ENCODE measurements around the gene DBT.

Gene DBT

GRCh38 chr1:100232156-100232555 is 17.5 kb downstream of the DBT start:
- TF ChIP-seq CTCF (IDR thresholded peaks at IDR 0.05; ENCODE audit: borderline replicate concordance, insufficient read depth, low read depth, low read length): no peak
- no peak overlapping the region for H3K4me3 ChIP-seq (ENCODE audit: low read depth, low read length)

GRCh38 chr1:100231721-100232120 is 17.9 kb downstream of the DBT start:
- TF ChIP-seq CTCF (IDR thresholded peaks at IDR 0.05; ENCODE audit: borderline replicate concordance, insufficient read depth, low read depth, low read length): no peak
- H3K4me3 ChIP-seq (ENCODE audit: low read depth, low read length): no peak overlapping the region

- no peak overlapping the region for H3K4me3 ChIP-seq (ENCODE audit: low read depth, low read length)
- TF ChIP-seq CTCF (IDR thresholded peaks at IDR 0.05; ENCODE audit: borderline replicate concordance, insufficient read depth, low read depth, low read length): no peak
Observed at GRCh38 chr1:100230765-100231164, 18.9 kb downstream of the DBT start.

DNA sequence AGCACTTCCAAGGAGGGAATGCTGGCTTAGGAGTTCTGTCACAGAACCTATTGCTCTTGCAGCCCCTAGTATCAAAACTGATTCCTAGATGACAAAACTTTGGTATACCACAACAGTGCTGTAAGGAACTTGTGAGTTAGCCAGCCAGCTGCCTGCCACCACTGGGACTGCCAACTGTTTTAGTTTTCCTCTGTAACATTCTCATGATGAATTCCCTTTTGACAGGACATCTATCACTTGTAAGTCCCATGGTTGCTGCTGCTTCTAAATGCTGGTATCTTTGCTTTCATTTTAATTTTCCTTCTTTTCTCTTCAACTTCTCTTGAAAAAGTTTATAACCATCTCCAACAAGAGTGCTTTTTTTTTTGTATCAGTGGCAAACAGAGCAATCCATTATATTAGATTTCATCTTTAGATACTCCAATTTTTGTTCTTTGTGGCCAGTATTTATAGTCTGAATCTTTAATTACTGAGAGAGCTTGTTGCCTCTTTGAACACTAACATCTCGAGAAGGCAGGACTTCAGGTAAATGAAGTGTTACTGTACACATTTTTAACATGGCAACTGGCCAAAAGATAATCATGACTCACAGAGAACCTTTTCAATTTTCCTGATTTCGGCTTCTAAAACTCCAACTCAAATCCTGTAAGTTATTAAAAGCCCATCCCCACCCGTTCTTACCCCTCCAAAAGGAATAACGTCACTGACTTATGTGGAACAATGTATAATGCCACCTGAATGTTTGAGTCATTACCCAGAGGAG is 19.8 kb downstream of the DBT start:
- no peak for TF ChIP-seq CTCF (IDR thresholded peaks at IDR 0.05; ENCODE audit: borderline replicate concordance, insufficient read depth, low read depth, low read length)
- H3K4me3 ChIP-seq (ENCODE audit: low read depth, low read length): no peak overlapping the region

- H3K4me3 ChIP-seq (ENCODE audit: low read depth, low read length): no peak overlapping the region
- TF ChIP-seq CTCF (IDR thresholded peaks at IDR 0.05; ENCODE audit: borderline replicate concordance, insufficient read depth, low read depth, low read length): no peak
Observed at GRCh38 chr1:100222428-100222827, 27.2 kb downstream of the DBT start.

GRCh38 chr1:100219883-100220282 is 29.8 kb downstream of the DBT start:
- TF ChIP-seq CTCF (IDR thresholded peaks at IDR 0.05; ENCODE audit: borderline replicate concordance, insufficient read depth, low read depth, low read length): no peak
- H3K4me3 ChIP-seq (ENCODE audit: low read depth, low read length): no peak overlapping the region

DNA sequence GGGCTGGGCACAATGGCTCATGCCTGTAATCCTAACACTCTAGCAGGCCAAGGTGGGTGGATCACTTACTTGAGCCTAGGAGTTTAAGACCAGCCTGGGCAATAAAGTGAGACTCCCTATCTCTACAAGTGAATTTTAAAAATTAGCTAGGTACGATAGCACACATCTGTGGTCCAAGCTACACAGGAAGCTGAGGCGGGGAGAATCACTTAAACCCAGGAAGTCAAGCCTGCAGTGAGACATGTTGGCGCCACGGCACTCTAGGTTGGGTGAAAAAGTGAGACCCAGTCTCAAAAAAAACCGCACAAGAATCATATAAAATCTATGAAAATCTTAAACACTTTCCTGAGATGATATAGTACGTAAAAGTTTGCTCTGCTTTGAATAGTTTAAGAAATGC is 30.2 kb downstream of the DBT start:
- no peak for TF ChIP-seq CTCF (IDR thresholded peaks at IDR 0.05; ENCODE audit: borderline replicate concordance, insufficient read depth, low read depth, low read length)
- H3K4me3 ChIP-seq (ENCODE audit: low read depth, low read length): no peak overlapping the region

Measured in GM12875 (cell line).